Renal cortical epithelial cell (primary cell): ENCODE measurements around the gene WDR48. TPM values are rescaled to one million over a fixed set of nuclear protein-coding genes. Genes with fewer than 3 reads are reported as not detected.

ENCODE experiments used
- DNase-seq: peaks from one replicate; pipeline ENCODE4 v3.0.0-alpha.2; 2011; ENCODE audit warnings: low read depth
- total RNA-seq: library from RNA; depleted of rRNA; stranded (reverse); fragments of >200 nt; gene quantifications from 2 replicates; pipeline ENCODE4 v1.2.3, GENCODE V29; 2014

Gene WDR48
- total RNA-seq, 1 donor from 2014 or later: 71.4 TPM

- DNase-seq: no peak
Observed at GRCh38 chr3:39121621-39122020, 69.8 kb downstream of the WDR48 start.

GRCh38 chr3:39122813-39123212, 71.0 kb downstream of the WDR48 start:
- no peak for DNase-seq

GRCh38 chr3:39124876-39125840, 73.3 kb downstream of the WDR48 start:
- peak; percentile 52 for DNase-seq

GRCh38 chr3:39125841-39126500, 74.2 kb downstream of the WDR48 start:
- peak; percentile 83 for DNase-seq

- DNase-seq: peak; percentile 38
Observed at GRCh38 chr3:39126532-39127071, 74.8 kb downstream of the WDR48 start.

GRCh38 chr3:39127269-39127907, 75.6 kb downstream of the WDR48 start:
- DNase-seq: no peak

GRCh38 chr3:39127908-39128304, 76.1 kb downstream of the WDR48 start:
- DNase-seq: no peak

- DNase-seq: no peak
Observed at GRCh38 chr3:39128951-39129350, 77.1 kb downstream of the WDR48 start.

- DNase-seq: no peak
Observed at GRCh38 chr3:39130026-39130425, 78.2 kb downstream of the WDR48 start.

GRCh38 chr3:39130693-39131265, 79.0 kb downstream of the WDR48 start:
- DNase-seq: no peak

- DNase-seq: no peak
Observed at GRCh38 chr3:39132096-39133092, 80.6 kb downstream of the WDR48 start.

- no peak for DNase-seq
Observed at GRCh38 chr3:39133093-39133490, 81.3 kb downstream of the WDR48 start.

GRCh38 chr3:39133822-39134221, 82.0 kb downstream of the WDR48 start:
- no peak for DNase-seq

- DNase-seq: no peak
Observed at GRCh38 chr3:39134305-39134704, 82.5 kb downstream of the WDR48 start.

- no peak for DNase-seq
Observed at GRCh38 chr3:39135170-39135805, 83.5 kb downstream of the WDR48 start.

GRCh38 chr3:39136533-39137434, 85.0 kb downstream of the WDR48 start:
- DNase-seq: no peak

- no peak for DNase-seq
Observed at GRCh38 chr3:39137435-39137936, 85.7 kb downstream of the WDR48 start.

GRCh38 chr3:39137991-39138803, 86.4 kb downstream of the WDR48 start:
- DNase-seq: no peak
